IMR-90 (cell line): ENCODE data around the gene MTHFS. TPM values are rescaled to one million over a fixed set of nuclear protein-coding genes. Genes with fewer than 3 reads are reported as not detected.

Experiments used
- ATAC-seq: fragments of 200-7000 bp; cut with Tn5 transposase; 2 replicates; pipeline ENCODE4 v1.9.1; 2020; ENCODE audit warnings: low read depth, mild to moderate bottlenecking, moderate library complexity
- Bru-seq: library from RNA; stranded (reverse); fragments of 400-500 nt; gene quantifications from one replicate; lab custom pipeline; 2021; lab: Mats Ljungman, UMichigan
- BruChase-seq, 2 experiments: library from RNA; stranded (reverse); fragments of 400-500 nt; gene quantifications; one replicate each; lab custom pipeline; 2021; lab: Mats Ljungman, UMichigan
- BruUV-seq: library from RNA; stranded (reverse); fragments of 400-500 nt; replicated peaks from 2 replicates; lab custom pipeline; 2021; lab: Mats Ljungman, UMichigan
- CTCF ChIA-PET: fragments of 300-600 bp; formaldehyde crosslinking; extraction: SDS; loops from one replicate; lab custom pipeline; 2021; ENCODE audit warnings: antibody characterized with exemption; lab: Yijun Ruan, JAX
- POLR2A ChIA-PET: fragments of 300-600 bp; sonication (Branson Sonifier 250); formaldehyde crosslinking; loops from one replicate; lab custom pipeline; 2022; ENCODE audit warnings: antibody characterized with exemption; ENCODE audit not compliant: unreplicated experiment; lab: Charles Lee
- DNase-seq: peaks from one replicate; pipeline ENCODE4 v3.0.0; 2013
- H2AFZ ChIP-seq: replicated peaks from 2 replicates; pipeline ENCODE3; 2013; ENCODE audit warnings: low read length, mild to moderate bottlenecking; ENCODE audit not compliant: poor library complexity
- H2AK5ac ChIP-seq: 2 replicates; pipeline ENCODE4 v1.6.1; 2013; ENCODE audit warnings: low read depth, low read length, inconsistent platforms
- H2AK9ac ChIP-seq: replicated peaks from 2 replicates; pipeline ENCODE3; 2013; ENCODE audit warnings: mild to moderate bottlenecking, low read depth, low read length, moderate library complexity; ENCODE audit not compliant: poor library complexity
- H2BK120ac ChIP-seq: 2 replicates; pipeline ENCODE4 v1.6.1; 2013; ENCODE audit warnings: low read depth, low read length, inconsistent platforms
- H2BK15ac ChIP-seq: 3 replicates; pipeline ENCODE4 v1.6.1; 2013; ENCODE audit warnings: low read depth, low read length, inconsistent platforms
- H2BK20ac ChIP-seq: 2 replicates; pipeline ENCODE4 v1.6.1; 2013; ENCODE audit warnings: low read depth, mild to moderate bottlenecking, inconsistent platforms, low read length, moderate library complexity
- H2BK5ac ChIP-seq: 2 replicates; pipeline ENCODE4 v1.6.1; 2013; ENCODE audit warnings: mild to moderate bottlenecking, low read depth, low read length, inconsistent platforms; ENCODE audit not compliant: poor library complexity, severe bottlenecking
- H3K14ac ChIP-seq: replicated peaks from 2 replicates; pipeline ENCODE4 v1.6.1; 2013; ENCODE audit warnings: low read depth, low read length, inconsistent platforms
- H3K18ac ChIP-seq: 2 replicates; pipeline ENCODE4 v1.6.1; 2013; ENCODE audit warnings: low read depth, low read length, control low read depth
- H3K23ac ChIP-seq: 2 replicates; pipeline ENCODE4 v1.6.1; 2013; ENCODE audit warnings: low read depth, low read length, inconsistent platforms
- H3K27ac ChIP-seq: 2 replicates; pipeline ENCODE4 v1.5.1; 2013; ENCODE audit warnings: mild to moderate bottlenecking, control low read depth, low read length; ENCODE audit not compliant: insufficient read depth
- H3K27me3 ChIP-seq: 2 replicates; pipeline ENCODE4 v1.6.1; 2013; ENCODE audit warnings: low read length; ENCODE audit not compliant: control insufficient read depth, insufficient read depth
- H3K36me3 ChIP-seq: 2 replicates; pipeline ENCODE4 v1.6.1; 2013; ENCODE audit warnings: low read length, mixed read lengths; ENCODE audit not compliant: control insufficient read depth, insufficient read depth
- H3K4ac ChIP-seq: 2 replicates; pipeline ENCODE4 v1.6.1; 2013; ENCODE audit warnings: low read depth, low read length, inconsistent platforms
- H3K4me1 ChIP-seq: 2 replicates; pipeline ENCODE4 v1.6.1; 2013; ENCODE audit warnings: low read length, mixed read lengths; ENCODE audit not compliant: control insufficient read depth, insufficient read depth
- H3K4me2 ChIP-seq: 2 replicates; pipeline ENCODE4 v1.6.1; 2013; ENCODE audit warnings: low read depth, mild to moderate bottlenecking, control low read depth, low read length, moderate library complexity
- H3K4me3 ChIP-seq: 2 replicates; pipeline ENCODE4 v1.5.1; 2013; ENCODE audit warnings: low read depth, mild to moderate bottlenecking, control low read depth, low read length, moderate library complexity; ENCODE audit not compliant: insufficient read depth
- H3K56ac ChIP-seq: 2 replicates; pipeline ENCODE4 v1.6.1; 2013; ENCODE audit warnings: low read length, inconsistent platforms; ENCODE audit not compliant: insufficient read depth; ENCODE audit errors: extremely low read depth
- H3K79me1 ChIP-seq, 2 experiments: 2 replicates each; pipeline ENCODE4 v1.6.1; 2013; ENCODE audit warnings: low read length in 2 of 2, inconsistent platforms in 1 of 2, low read depth in 1 of 2
- H3K9ac ChIP-seq: 2 replicates; pipeline ENCODE4 v1.6.1; 2013; ENCODE audit warnings: low read depth, low read length, control low read depth
- H3K9me1 ChIP-seq: 2 replicates; pipeline ENCODE4 v1.6.1; 2013; ENCODE audit warnings: low read length, inconsistent platforms; ENCODE audit not compliant: insufficient read depth
- H3K9me3 ChIP-seq: 2 replicates; pipeline ENCODE4 v1.6.1; 2013; ENCODE audit warnings: low read length; ENCODE audit not compliant: control insufficient read depth, insufficient read depth
- H4K20me1 ChIP-seq: 2 replicates; pipeline ENCODE4 v1.6.1; 2013; ENCODE audit warnings: low read length, inconsistent platforms; ENCODE audit not compliant: insufficient read depth
- H4K5ac ChIP-seq: 2 replicates; pipeline ENCODE4 v1.6.1; 2013; ENCODE audit warnings: mild to moderate bottlenecking, low read depth, low read length, control low read depth
- H4K8ac ChIP-seq, 2 experiments: 2 replicates each; pipeline ENCODE4 v1.6.1; 2013; ENCODE audit warnings: low read depth in 2 of 2, low read length in 2 of 2, control low read depth in 1 of 2, inconsistent platforms in 1 of 2
- H4K91ac ChIP-seq: 2 replicates; pipeline ENCODE4 v1.6.1; 2013; ENCODE audit warnings: low read depth, low read length, inconsistent platforms; ENCODE audit not compliant: insufficient read depth
- BHLHE40 ChIP-seq: fragments of 150-350 bp; IDR thresholded peaks from 2 replicates; pipeline ENCODE4 v1.6.1; 2016; ENCODE audit warnings: mild to moderate bottlenecking, low read depth, low read length
- CEBPB ChIP-seq: IDR thresholded peaks from 2 replicates; pipeline ENCODE4 v1.6.1; 2012; ENCODE audit warnings: low read depth, low read length, improper control_type of control experiment
- CHD1 ChIP-seq: IDR thresholded peaks from 2 replicates; pipeline ENCODE4 v1.6.1; 2012; ENCODE audit warnings: low read depth, low read length, improper control_type of control experiment
- MAZ ChIP-seq: IDR thresholded peaks from 2 replicates; pipeline ENCODE4 v1.6.1; 2012; ENCODE audit warnings: low read depth, mild to moderate bottlenecking, low read length, improper control_type of control experiment, moderate library complexity, borderline replicate concordance
- MXI1 ChIP-seq: IDR thresholded peaks from 2 replicates; pipeline ENCODE4 v1.6.1; 2012; ENCODE audit warnings: low read depth, mild to moderate bottlenecking, low read length, moderate library complexity, borderline replicate concordance
- NFE2L2 ChIP-seq: fragments of 150-350 bp; IDR thresholded peaks from 2 replicates; pipeline ENCODE4 v1.6.1; 2016; ENCODE audit warnings: low read depth, mild to moderate bottlenecking, low read length
- POLR2A ChIP-seq: IDR thresholded peaks from 2 replicates; pipeline ENCODE4 v1.6.1; 2012; ENCODE audit warnings: mild to moderate bottlenecking, low read depth, low read length
- RAD21 ChIP-seq: IDR thresholded peaks from 2 replicates; pipeline ENCODE4 v1.6.1; 2012; ENCODE audit warnings: low read length, improper control_type of control experiment
- RCOR1 ChIP-seq: IDR thresholded peaks from 2 replicates; pipeline ENCODE4 v1.6.1; 2012; ENCODE audit warnings: mild to moderate bottlenecking, low read length, improper control_type of control experiment; ENCODE audit not compliant: insufficient replicate concordance
- SMC3 ChIP-seq: fragments of 150-350 bp; IDR thresholded peaks from 2 replicates; pipeline ENCODE4 v1.6.1; 2016; ENCODE audit warnings: low read depth, mild to moderate bottlenecking, antibody characterized with exemption, low read length, moderate library complexity
- WGBS, 2 experiments: methylation state at CpG; one replicate each; pipeline versions ENCODE4 v1.1.5 to v1.1.7; 2013; ENCODE audit warnings: missing lambda C conversion rate in 2 of 2; ENCODE audit not compliant: insufficient read length in 1 of 2; ENCODE audit errors: extremely low coverage in 2 of 2; 5-methylcytosine and 5-hydroxymethylcytosine counted together
- dilution Hi-C: fragments of 300-500 bp; cut with HindIII; formaldehyde crosslinking; loops from one replicate; pipeline ENCODE4 v1.14.3; 2018; ENCODE audit warnings: low sequenced_read_pairs; ENCODE audit not compliant: unreplicated experiment
- in situ Hi-C: fragments of 300-500 bp; cut with MboI; formaldehyde crosslinking; loops from 3 replicates; pipeline ENCODE4 v1.14.3; 2019; ENCODE audit warnings: low sequenced_read_pairs, inconsistent platforms, mixed read lengths
- intact Hi-C: fragments of 100-400 bp; cut with micrococcal nuclease; formaldehyde crosslinking; loops from 2 replicates; pipeline ENCODE4 v1.10.0; 2022
- long read RNA-seq: library from polyadenylated mRNA; unstranded; transcript quantifications from one replicate; pipeline ENCODE4 v2.0.0, GENCODE V29; 2021; ENCODE audit not compliant: unreplicated experiment
- polyA plus RNA-seq, 3 experiments: library from polyadenylated mRNA; depleted of rRNA; stranded (reverse); fragments of >200 nt; gene quantifications; 2 replicates each; pipeline ENCODE4 v1.2.3, GENCODE V29; 2012; ENCODE audit warnings: low replicate concordance in 1 of 3
- total RNA-seq: library from RNA; depleted of rRNA; stranded (reverse); fragments of >200 nt; gene quantifications from 2 replicates; pipeline ENCODE4 v1.2.3, GENCODE V29; 2012; rRNA removed
- TF ChIP-seq, protein P1 (sequence below): conservative IDR thresholded peaks from 2 replicates; pipeline ENCODE4 v1.5.1; 2012; ENCODE audit warnings: mild to moderate bottlenecking, low read depth, low read length, improper control_type of control experiment

The MTHFS gene
- total RNA-seq (6.3 and 8.3 TPM in 2 replicates), polyA plus RNA-seq (2012; rRNA removed) (5.5 and 6.3 TPM in 2 replicates), Bru-seq, nascent RNA (percentile 53 among the genes with signal in this experiment), BruChase-seq, experiment 1, labeled RNA remaining after a 6-hour chase (percentile 56 among the genes with signal in this experiment), BruChase-seq, experiment 2, labeled RNA remaining after a 2-hour chase (percentile 68 among the genes with signal in this experiment)
- polyA plus RNA-seq (2012; cell fraction: cytosol; rRNA removed), result 1.7 and 6.5 TPM in 2 replicates
- 2.7 and 6.4 TPM in 2 replicates for polyA plus RNA-seq (2012; cell fraction: nucleus; rRNA removed; ENCODE audit: low replicate concordance)
- long read RNA-seq, partial matches to known transcripts, result 0 of 5 reads
- long read RNA-seq, other reads (novel, unspliced or antisense), result 3 of 5 reads

DNA sequence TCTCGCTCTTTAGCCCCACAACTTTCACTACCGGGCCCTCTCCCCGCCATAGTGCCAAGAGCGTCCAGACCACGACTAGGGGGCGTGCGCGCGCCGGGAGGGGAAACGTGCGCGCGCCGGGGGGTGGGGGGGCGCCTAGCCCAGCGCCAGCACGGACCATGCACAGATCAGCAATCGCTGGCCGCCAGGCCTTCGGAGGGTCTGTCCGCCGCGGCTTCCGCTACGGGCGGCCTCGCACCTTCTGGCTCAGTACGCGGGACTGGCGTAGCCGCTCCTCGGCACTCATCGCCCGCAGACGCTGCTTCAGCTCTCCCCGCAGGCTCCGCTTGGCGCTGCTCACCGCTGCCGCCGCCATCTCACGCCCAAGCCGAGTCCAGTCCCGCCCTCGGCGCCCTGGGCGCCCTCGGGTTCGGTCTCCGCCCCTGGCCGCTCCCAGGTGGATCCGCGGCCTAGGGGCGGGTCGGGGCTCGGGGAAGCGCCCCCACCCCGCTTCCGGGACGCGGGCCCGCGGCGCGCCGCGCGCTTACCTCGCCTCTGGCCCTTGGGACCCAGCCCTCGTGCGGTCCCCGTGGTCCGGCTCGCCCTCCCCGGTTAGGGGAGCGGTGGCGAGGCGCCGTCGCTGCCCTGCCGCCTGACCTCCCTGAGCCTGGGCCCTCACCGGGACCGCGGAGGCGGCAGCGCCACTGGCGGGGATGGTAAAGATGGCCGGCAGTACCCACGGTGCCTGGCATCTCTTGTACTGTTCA, at the start of gene MTHFS:
Gene MTHFS, minus strand, starts transcription at position 381 of the 746 bp plus-strand sequence. Its CDS starts 26 bp downstream, at position 355.
- POLR2A ChIA-PET, result no interaction called here

More for the DNA sequence above, at the start of gene MTHFS:
- 0 out of 2 replicates have a peak, but pooled peaks have one; percentile 27 for TF ChIP-seq SMC3
- TF ChIP-seq NFE2L2, result no peak
- TF ChIP-seq CEBPB, result no peak
- TF ChIP-seq RAD21, result peak; percentile 31; the same call in 1 of the 2 replicates
- TF ChIP-seq RCOR1, result no peak
- TF ChIP-seq, protein P1, sequence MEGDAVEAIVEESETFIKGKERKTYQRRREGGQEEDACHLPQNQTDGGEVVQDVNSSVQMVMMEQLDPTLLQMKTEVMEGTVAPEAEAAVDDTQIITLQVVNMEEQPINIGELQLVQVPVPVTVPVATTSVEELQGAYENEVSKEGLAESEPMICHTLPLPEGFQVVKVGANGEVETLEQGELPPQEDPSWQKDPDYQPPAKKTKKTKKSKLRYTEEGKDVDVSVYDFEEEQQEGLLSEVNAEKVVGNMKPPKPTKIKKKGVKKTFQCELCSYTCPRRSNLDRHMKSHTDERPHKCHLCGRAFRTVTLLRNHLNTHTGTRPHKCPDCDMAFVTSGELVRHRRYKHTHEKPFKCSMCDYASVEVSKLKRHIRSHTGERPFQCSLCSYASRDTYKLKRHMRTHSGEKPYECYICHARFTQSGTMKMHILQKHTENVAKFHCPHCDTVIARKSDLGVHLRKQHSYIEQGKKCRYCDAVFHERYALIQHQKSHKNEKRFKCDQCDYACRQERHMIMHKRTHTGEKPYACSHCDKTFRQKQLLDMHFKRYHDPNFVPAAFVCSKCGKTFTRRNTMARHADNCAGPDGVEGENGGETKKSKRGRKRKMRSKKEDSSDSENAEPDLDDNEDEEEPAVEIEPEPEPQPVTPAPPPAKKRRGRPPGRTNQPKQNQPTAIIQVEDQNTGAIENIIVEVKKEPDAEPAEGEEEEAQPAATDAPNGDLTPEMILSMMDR, result peak; percentile 52
- peak; percentile 60; the same call in 1 of the 2 replicates for TF ChIP-seq MXI1
- peak; percentile 64; the same call in 1 of the 2 replicates for TF ChIP-seq MAZ
- peak; percentile 59; the same call in 1 of the 2 replicates for TF ChIP-seq BHLHE40
- no peak for TF ChIP-seq CHD1
- TF ChIP-seq POLR2A, result peak; percentile 70; the same call in 1 of the 2 replicates
- H3K9me3 ChIP-seq, result no peaks in the 10 kb centered on the region
- intact Hi-C loops (loop anchor here (1.0 to 5.0 kb wide), 2 partner anchors 96 to 275 kb away; no protein-coding TSS in a partner anchor), dilution Hi-C loops (no loop called here), in situ Hi-C loops (no loop called here)
- peaks cover 7% of the 10 kb centered on the region for H3K9me1 ChIP-seq
- peak within 1 kb of the TSS; percentile 88 for H3K27ac ChIP-seq
- H3K27me3 ChIP-seq, result no peaks in the 10 kb centered on the region
- peak within 1 kb of the TSS; percentile 41 for H2AK5ac ChIP-seq
- CTCF ChIA-PET, result no interaction called here
- H2AFZ ChIP-seq, result peak within 1 kb of the TSS; percentile 100
- peak within 1 kb of the TSS; percentile 79 for H4K91ac ChIP-seq
- peak within 1 kb of the TSS; percentile 38; the same call in 2 of the 3 replicates for H2BK15ac ChIP-seq
- no TSS peak for BruUV-seq
- ATAC-seq (peak; percentile 94), DNase-seq (peak; percentile 56)
- H3K18ac ChIP-seq, result peak within 1 kb of the TSS; percentile 87
- peak within 1 kb of the TSS; percentile 66 for H2BK120ac ChIP-seq
- H4K5ac ChIP-seq, result peak within 1 kb of the TSS; percentile 95
- peak within 1 kb of the TSS; percentile 89 for H3K4me2 ChIP-seq
- H3K14ac ChIP-seq, result peak within 1 kb of the TSS; percentile 77
- H3K79me1 ChIP-seq, result peaks cover 7 to 22% of the 10 kb centered on the region in 2 experiments; a peak in 3 of 4 replicates
- peak within 1 kb of the TSS; percentile 83 for H3K4me3 ChIP-seq
- no peak within 1 kb of the TSS for H2BK20ac ChIP-seq
- peak within 1 kb of the TSS; percentile 81; the same call in 1 of the 2 replicates for H3K56ac ChIP-seq
- H3K36me3 ChIP-seq, result no peaks in the 10 kb centered on the region
- H3K9ac ChIP-seq, result peak within 1 kb of the TSS; percentile 94
- peak within 1 kb of the TSS; percentile 71 to 98 for H4K8ac ChIP-seq
- H3K23ac ChIP-seq, result peak within 1 kb of the TSS; percentile 83; the same call in 1 of the 2 replicates
- WGBS, 2 experiments, result 1% methylated on average over 47 of the region's 90 CpGs; no CpG with 5 or more reads in 1 of the 2 experiments
- no peaks in the 10 kb centered on the region for H4K20me1 ChIP-seq
- peak within 1 kb of the TSS; percentile 83 for H2AK9ac ChIP-seq
- peaks cover 8% of the 10 kb centered on the region for H3K4me1 ChIP-seq
- H2BK5ac ChIP-seq, result peak within 1 kb of the TSS; percentile 71
- peak within 1 kb of the TSS; percentile 85 for H3K4ac ChIP-seq
